ENCODE results near the gene PTGIS.
A peak's percentile ranks its signal among the peaks of the same experiment; 100 is the strongest.

PTGIS gene

DNA sequence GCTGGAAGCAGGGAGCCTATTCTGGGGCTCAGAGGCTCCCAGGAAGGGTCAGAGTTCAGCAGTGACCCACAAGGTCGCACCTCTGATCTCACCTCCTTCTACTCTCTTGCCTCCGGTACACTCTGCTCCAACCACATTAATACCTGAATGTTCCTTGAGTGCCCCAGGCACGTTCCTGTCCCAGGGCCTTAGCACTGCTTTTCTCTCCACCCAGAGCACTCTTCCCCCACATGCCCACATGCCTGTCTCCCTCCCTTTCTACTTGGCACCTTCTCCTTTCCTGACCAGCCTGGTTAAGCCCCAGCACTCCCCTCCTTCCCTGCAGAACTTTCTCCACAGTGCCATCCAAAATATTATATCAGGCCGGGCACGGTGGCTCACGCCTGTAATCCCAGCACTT is 98.9 kb downstream of the PTGIS start:
- no peak for DNase-seq (ENCODE audit: low spot score)

DNA sequence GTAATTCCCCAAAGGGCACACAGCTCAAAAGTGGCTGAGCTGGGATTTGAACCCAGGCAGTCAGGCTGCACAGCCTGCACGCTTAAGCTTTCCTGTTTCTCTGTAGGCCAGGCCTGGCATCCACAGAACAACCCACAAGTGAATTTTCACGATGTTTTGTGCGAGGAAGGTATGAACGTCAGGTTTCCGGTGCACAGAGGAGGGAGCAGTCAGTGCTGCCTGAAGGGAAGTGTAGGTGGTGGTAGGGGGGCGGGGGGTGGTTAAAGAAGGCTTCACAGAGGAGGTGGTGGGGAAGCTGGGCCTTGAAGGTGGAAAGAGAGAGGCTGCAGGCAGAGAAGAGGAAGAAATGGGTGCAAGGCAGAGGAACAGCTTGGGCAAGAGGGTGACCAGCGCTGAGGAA is 99.5 kb downstream of the PTGIS start:
- DNase-seq (ENCODE audit: low spot score) = no peak

DNA sequence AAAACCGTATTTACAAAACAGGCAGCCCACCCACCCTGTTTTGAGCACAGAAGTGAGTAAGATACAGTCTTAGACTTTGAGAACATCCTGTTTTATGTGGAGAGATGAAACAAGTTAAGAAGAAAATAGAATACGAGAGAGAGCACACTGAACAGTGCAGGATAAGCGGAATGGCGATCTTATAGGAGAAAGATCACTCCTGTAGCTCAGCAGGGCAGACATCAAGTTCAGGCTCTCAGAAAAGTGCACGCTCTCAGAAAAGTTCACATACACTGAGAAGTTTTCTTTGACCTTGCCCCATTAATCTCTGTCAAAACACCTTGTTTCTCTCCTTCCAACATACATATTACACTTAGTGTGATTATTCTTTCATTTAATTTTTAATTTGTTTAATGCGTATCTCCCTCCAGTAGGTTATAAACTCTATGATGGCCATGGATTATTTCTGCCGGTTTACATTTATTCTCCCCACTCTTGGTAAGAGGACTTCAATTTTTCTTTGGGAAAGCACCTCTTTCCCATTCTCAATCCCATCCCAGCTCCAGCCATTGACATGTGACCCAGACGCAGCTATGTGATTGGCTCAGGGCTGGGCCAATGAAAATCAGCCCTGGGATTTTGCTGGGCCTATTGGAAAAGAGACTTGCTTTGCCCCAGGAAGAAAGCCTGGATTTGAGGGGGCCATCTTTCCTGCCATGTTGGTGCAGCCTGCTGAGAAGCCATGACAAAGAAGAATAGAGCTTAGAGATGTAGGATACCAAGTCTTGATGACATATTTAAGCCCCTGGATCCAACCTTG is 101.6 kb downstream of the PTGIS start:
- DNase-seq (ENCODE audit: low spot score) = no peak

DNA sequence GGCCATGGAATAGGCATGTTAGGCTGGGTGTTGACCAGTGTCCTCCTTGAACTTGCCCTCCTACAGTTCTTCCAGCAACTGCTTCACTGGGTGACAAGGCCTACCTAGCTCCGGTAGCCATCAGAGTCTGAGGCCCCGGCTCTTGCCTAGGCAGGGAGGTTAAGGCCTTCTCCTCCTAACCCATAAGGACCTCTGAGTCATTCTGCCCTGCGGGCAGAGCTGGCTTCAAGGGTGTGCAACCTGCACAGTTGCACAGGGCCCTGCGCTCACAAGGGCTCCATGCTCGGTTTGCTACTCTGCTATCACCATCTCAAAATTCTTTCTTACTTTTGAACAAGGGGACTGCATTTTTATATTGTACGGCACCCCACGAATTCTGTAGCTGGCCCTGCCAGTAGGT is 103.4 kb downstream of the PTGIS start:
- DNase-seq (ENCODE audit: low spot score) = no peak

DNA sequence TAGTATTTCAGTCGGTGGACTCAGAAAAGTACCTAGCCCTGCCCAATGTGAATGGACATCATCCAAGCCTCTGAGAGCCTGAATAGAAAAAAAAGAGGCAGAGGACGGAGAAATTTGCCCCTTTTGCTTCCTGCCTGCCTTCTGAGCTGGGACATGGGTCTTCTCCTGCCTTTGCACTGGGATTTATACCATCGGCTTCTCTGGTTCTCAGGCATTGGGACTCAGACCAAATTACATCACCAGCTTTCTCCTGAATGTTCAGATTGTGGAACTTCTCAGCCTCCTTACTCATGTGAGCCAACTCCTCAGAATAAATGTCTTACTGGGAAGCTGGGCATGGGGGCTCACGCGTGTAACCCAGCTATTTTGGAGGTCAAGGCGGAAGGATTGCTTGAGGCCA is 105.3 kb downstream of the PTGIS start:
- no peak for DNase-seq (ENCODE audit: low spot score)

DNA sequence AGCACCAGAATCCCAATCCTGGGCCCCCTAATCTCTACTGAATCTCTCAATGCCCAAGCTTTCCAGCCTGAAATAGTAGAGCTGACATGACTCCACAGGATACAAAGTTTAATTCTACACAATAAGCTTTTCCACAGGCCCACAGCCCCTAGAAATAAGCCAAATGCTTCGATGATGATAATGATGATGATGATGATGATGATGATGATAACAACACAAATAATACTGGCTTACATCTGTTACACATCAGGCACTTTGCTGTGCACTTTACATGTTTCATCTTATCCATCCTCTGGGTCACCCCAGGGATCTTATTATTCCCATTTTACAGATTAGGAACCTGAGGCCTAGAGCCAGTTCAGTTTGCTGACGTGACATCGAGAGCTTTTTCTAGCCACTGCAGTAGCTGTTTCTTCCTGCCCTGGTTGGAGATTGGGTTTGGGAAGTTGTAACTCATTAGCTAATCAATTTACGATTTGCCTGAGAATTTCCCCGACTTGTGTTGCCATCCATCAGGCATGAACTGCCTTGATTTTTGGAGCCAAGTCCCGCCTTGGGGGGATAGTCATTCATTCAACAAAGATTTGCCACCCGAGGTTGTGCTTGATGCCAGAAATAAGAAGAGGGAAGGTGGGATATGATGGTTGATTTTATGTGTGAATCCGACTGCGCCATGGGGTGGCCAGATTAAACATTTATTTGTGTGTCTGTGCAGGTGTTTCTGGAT is 105.9 kb downstream of the PTGIS start:
- no peak for DNase-seq (ENCODE audit: low spot score)

DNA sequence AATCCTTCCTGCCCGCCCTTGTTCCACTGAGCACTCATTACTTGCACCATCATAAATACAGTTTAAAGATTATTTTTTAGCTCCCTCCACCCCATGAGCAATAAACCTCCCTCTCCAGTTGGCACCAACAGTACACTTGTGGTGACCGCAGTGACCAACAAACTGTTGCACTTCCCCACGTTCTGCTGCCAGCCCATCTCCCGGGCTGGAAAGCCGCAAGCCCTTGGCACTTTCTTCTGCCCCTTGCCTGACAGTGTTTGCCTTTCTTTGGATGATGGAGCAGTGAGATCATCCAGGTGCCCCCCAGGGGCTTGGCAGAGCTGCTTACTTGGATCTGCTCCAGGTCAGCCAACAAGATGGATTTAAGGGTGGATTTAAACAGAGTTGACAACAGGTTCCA is 107.0 kb downstream of the PTGIS start:
- peak; percentile 94 for DNase-seq (ENCODE audit: low spot score)

DNA sequence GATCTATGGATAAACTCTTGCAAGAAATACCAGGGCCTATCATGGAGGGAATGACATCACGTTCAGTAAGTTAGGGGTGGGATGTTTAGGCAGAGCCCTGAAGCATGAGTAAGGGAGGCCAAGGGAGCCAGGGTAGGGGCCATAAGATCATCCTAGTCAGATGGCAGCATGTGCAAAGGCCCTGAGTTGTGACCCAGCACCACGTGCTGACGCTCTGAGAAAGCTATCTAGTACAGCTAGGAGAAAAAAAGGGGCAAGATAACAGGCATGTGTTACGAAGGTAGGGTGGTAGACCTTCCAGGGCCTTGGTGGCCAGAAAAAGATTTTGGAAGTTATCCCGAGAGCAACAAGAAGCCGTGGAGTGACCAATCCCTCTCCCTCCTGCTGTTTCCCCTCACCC is 107.8 kb downstream of the PTGIS start:
- DNase-seq (ENCODE audit: low spot score) = no peak

DNA sequence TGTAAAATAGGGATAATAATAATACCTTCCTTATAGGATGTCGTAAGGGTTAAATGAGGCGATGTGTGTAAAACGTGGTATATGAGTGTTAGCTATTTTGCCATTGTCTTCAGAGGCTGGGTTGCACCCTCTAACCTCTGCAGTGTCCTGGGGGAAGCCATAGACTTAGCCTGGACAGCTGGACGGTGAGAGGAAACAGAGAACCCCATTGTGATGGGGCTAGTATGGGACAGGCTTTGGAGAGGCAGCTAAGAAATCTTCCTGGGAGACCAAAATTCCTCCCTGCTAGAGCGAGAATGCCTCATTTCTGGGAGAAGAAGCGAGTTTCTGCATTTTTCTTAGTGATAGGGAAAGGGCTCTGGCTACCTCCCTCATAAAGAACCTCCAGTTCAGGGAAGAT is 108.3 kb downstream of the PTGIS start:
- no peak for DNase-seq (ENCODE audit: low spot score)

DNA sequence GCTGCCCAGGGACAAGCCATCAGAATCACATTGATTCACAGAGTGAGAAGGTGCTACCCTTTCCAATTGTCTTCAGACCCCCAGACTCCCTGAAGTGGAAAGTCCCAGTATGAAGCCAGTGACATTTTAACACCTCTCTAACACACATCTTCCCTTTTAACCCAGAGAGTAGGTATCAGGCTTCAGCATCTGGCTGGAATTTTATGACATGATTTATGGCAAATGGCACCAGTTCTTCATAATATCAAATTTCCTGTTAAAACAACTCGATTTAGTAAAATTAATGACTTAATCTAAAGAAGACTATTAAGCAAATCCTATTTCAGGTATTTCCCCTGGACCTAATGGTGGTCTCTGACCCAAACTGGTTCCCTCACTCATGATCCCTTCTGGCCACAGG is 110.5 kb downstream of the PTGIS start:
- DNase-seq (ENCODE audit: low spot score) = no peak

DNA sequence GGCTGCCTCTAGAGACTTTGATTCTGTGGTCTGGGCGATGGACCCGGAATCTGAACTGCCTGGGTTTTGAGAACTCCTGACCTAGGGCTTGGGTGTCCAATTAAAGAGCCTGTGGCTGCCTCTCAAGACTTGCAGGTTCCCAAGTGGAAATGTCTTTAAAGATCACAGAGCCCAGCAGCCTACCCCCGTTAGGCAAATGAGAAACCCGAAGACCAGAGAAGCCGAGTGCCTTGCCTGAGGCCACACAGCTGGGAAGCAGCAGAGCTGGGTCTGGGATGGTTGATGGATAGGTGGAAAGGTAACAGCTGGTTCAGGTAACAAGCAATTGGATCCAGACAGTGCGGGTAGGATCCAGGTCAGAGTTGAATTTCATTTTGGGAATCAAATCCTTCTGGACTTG is 111.3 kb downstream of the PTGIS start:
- DNase-seq (ENCODE audit: low spot score) = no peak

DNA sequence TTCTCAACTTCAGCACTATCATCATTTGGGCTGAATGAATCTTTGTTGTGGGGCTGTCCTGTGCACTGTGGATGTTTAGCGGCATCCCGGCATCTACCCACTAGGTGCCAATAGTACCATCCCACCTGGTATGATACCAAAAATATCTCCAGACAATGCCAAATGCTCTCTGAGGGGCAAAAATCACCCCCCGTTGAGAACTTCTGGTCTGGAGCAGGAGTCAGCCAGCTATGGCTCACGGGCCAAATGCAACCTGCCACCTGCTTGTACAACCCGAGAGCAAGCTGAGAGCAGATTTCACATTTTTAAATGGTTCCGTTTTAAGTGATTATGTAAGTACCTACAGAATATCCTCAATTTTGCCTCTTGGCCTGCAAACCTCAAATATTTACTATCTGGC is 112.2 kb downstream of the PTGIS start:
- DNase-seq (ENCODE audit: low spot score) = no peak
